HUES64 (cell line): Measurements from ENCODE around the gene SAMD13.

Source experiments
- H3K27ac ChIP-seq: 2 replicates; pipeline ENCODE4 v1.7.0; 2013; ENCODE audit warnings: low read depth, low read length, inconsistent platforms
- H3K27me3 ChIP-seq: 2 replicates; pipeline ENCODE4 v1.6.1; 2013; ENCODE audit warnings: mild to moderate bottlenecking, low read length; ENCODE audit not compliant: insufficient read depth
- H3K36me3 ChIP-seq: 2 replicates; pipeline ENCODE4 v1.6.1; 2013; ENCODE audit warnings: mild to moderate bottlenecking, low read length; ENCODE audit not compliant: insufficient read depth
- H3K4me1 ChIP-seq: 2 replicates; pipeline ENCODE4 v1.6.1; 2013; ENCODE audit warnings: mild to moderate bottlenecking, low read length, moderate library complexity; ENCODE audit not compliant: insufficient read depth
- H3K4me3 ChIP-seq: 2 replicates; pipeline ENCODE4 v1.5.1; 2013; ENCODE audit warnings: mild to moderate bottlenecking, low read length, moderate library complexity
- H3K9ac ChIP-seq: 2 replicates; pipeline ENCODE4 v1.6.1; 2013; ENCODE audit warnings: mild to moderate bottlenecking, low read depth, low read length
- H3K9me3 ChIP-seq: 2 replicates; pipeline ENCODE4 v1.6.1; 2013; ENCODE audit warnings: low read depth, low read length; ENCODE audit not compliant: insufficient read depth
- WGBS: fragments of 150-250, 120-280 bp; methylation state at CpG from one replicate; pipeline ENCODE4 v1.1.7; 2013; ENCODE audit warnings: missing lambda C conversion rate; 5-methylcytosine and 5-hydroxymethylcytosine counted together

SAMD13 gene

GRCh38 chr1:84347271-84347931 lies 45.9 kb downstream of the SAMD13 start:
- Histone ChIP-seq H3K9ac (no peak overlapping the region), H3K4me3 (no peak overlapping the region)
- 91% methylated on average over 6 of the region's 6 CpGs for WGBS

GRCh38 chr1:84347932-84348555 lies 46.5 kb downstream of the SAMD13 start:
- 93% methylated on average over 11 of the region's 11 CpGs for WGBS
- no peaks in the 10 kb centered on the region for H3K36me3 ChIP-seq
- no peaks in the 10 kb centered on the region for H3K4me1 ChIP-seq
- no peak overlapping the region for H3K4me3 ChIP-seq
- H3K9me3 ChIP-seq, result no peaks in the 10 kb centered on the region
- no peak overlapping the region for H3K9ac ChIP-seq
- no peak overlapping the region for H3K27ac ChIP-seq
- no peaks in the 10 kb centered on the region for H3K27me3 ChIP-seq

More at GRCh38 chr1:84347271-84347931, 45.9 kb downstream of the SAMD13 start:
- Histone ChIP-seq H3K27ac (no peak overlapping the region), H3K4me1 (no peaks in the 10 kb centered on the region), H3K36me3 (no peaks in the 10 kb centered on the region), H3K27me3 (no peaks in the 10 kb centered on the region), H3K9me3 (no peaks in the 10 kb centered on the region)

GRCh38 chr1:84348759-84349158 lies 47.3 kb downstream of the SAMD13 start:
- Histone ChIP-seq H3K9me3 (no peaks in the 10 kb centered on the region), H3K4me3 (no peak overlapping the region), H3K36me3 (no peaks in the 10 kb centered on the region), H3K9ac (no peak overlapping the region), H3K4me1 (no peaks in the 10 kb centered on the region), H3K27ac (no peak overlapping the region), H3K27me3 (no peaks in the 10 kb centered on the region)
- no CpG with 5 or more reads among the region's 1 CpG for WGBS

GRCh38 chr1:84350104-84350503 lies 48.6 kb downstream of the SAMD13 start:
- Histone ChIP-seq H3K9ac (no peak overlapping the region), H3K27me3 (no peaks in the 10 kb centered on the region), H3K9me3 (no peaks in the 10 kb centered on the region), H3K27ac (no peak overlapping the region), H3K4me1 (no peaks in the 10 kb centered on the region), H3K36me3 (no peaks in the 10 kb centered on the region), H3K4me3 (no peak overlapping the region)
- 94% methylated on average over 2 of the region's 3 CpGs for WGBS

- Histone ChIP-seq H3K27me3 (no peaks in the 10 kb centered on the region), H3K9me3 (no peaks in the 10 kb centered on the region), H3K4me1 (no peaks in the 10 kb centered on the region), H3K4me3 (no peak overlapping the region), H3K36me3 (no peaks in the 10 kb centered on the region), H3K9ac (no peak overlapping the region), H3K27ac (no peak overlapping the region)
- WGBS, result 98% methylated on average over 2 of the region's 3 CpGs
Observed at GRCh38 chr1:84350550-84350949, 49.0 kb downstream of the SAMD13 start.

- no peaks in the 10 kb centered on the region for H3K27me3 ChIP-seq
- H3K9me3 ChIP-seq, result no peaks in the 10 kb centered on the region
- H3K4me3 ChIP-seq, result no peak overlapping the region
- no peak overlapping the region for H3K9ac ChIP-seq
- H3K27ac ChIP-seq, result no peak overlapping the region
- no peaks in the 10 kb centered on the region for H3K36me3 ChIP-seq
- WGBS, result 94% methylated on average over 3 of the region's 3 CpGs
- H3K4me1 ChIP-seq, result no peaks in the 10 kb centered on the region
Observed at GRCh38 chr1:84352298-84353106, 51.0 kb downstream of the SAMD13 start.

- no peaks in the 10 kb centered on the region for H3K27me3 ChIP-seq
- no peaks in the 10 kb centered on the region for H3K4me1 ChIP-seq
- H3K36me3 ChIP-seq, result no peaks in the 10 kb centered on the region
- no peaks in the 10 kb centered on the region for H3K9me3 ChIP-seq
- no peak overlapping the region for H3K9ac ChIP-seq
- no peak overlapping the region for H3K27ac ChIP-seq
- WGBS, result 97% methylated on average over 3 of the region's 3 CpGs
- no peak overlapping the region for H3K4me3 ChIP-seq
Observed at GRCh38 chr1:84353695-84354094, 52.2 kb downstream of the SAMD13 start.

GRCh38 chr1:84355556-84355955 lies 54.0 kb downstream of the SAMD13 start:
- Histone ChIP-seq H3K36me3 (no peaks in the 10 kb centered on the region), H3K4me3 (no peak overlapping the region), H3K27ac (no peak overlapping the region), H3K4me1 (no peaks in the 10 kb centered on the region), H3K27me3 (no peaks in the 10 kb centered on the region), H3K9me3 (no peaks in the 10 kb centered on the region), H3K9ac (no peak overlapping the region)
- WGBS, result 90% methylated on average over 3 of the region's 3 CpGs

- Histone ChIP-seq H3K4me3 (no peak overlapping the region), H3K4me1 (no peaks in the 10 kb centered on the region), H3K9me3 (no peaks in the 10 kb centered on the region), H3K27me3 (no peaks in the 10 kb centered on the region), H3K36me3 (no peaks in the 10 kb centered on the region), H3K9ac (no peak overlapping the region), H3K27ac (no peak overlapping the region)
- no CpG with 5 or more reads among the region's 1 CpG for WGBS
Observed at GRCh38 chr1:84356881-84357280, 55.4 kb downstream of the SAMD13 start.

GRCh38 chr1:84358695-84359094 lies 57.2 kb downstream of the SAMD13 start:
- Histone ChIP-seq H3K27me3 (no peaks in the 10 kb centered on the region), H3K4me3 (no peak overlapping the region), H3K27ac (no peak overlapping the region), H3K4me1 (no peaks in the 10 kb centered on the region), H3K9ac (no peak overlapping the region), H3K9me3 (no peaks in the 10 kb centered on the region), H3K36me3 (no peaks in the 10 kb centered on the region)
- 100% methylated on average over 2 of the region's 4 CpGs for WGBS

- H3K9ac ChIP-seq, result no peak overlapping the region
- no peak overlapping the region for H3K4me3 ChIP-seq
- H3K27ac ChIP-seq, result no peak overlapping the region
- no peaks in the 10 kb centered on the region for H3K36me3 ChIP-seq
- no peaks in the 10 kb centered on the region for H3K9me3 ChIP-seq
- 92% methylated on average over 1 of the region's 1 CpG for WGBS
- H3K27me3 ChIP-seq, result no peaks in the 10 kb centered on the region
- no peaks in the 10 kb centered on the region for H3K4me1 ChIP-seq
Observed at GRCh38 chr1:84360316-84360715, 58.8 kb downstream of the SAMD13 start.
